GM18867 (cell line): ENCODE data around the gene PUM1.

ENCODE experiments used
- ATAC-seq: cut with Tn5 transposase; IDR thresholded peaks from one replicate; pipeline ENCODE4 v1.9.1; 2021; ENCODE audit warnings: mild to moderate bottlenecking, moderate library complexity; ENCODE audit not compliant: unreplicated experiment

Gene PUM1

DNA sequence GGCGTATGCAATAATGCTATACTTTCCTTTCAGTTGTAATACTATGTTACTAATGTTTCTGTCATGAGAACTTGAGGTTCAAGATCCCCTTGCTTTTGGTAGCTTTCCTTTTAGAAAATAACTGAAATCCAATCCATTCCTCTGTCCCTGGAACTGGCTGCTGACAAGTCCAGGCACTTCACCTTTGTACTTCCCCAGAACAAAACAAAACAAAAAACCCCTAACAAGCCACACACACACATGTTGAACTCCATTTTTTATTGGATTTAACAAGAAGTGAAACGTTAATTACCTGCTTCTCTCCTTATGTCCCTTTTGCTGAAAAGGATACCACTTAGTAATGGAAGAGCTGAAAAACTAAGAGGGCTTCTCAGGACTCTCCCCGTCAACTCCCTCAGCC, 130.9 kb downstream of the PUM1 start:
- no peak for ATAC-seq

DNA sequence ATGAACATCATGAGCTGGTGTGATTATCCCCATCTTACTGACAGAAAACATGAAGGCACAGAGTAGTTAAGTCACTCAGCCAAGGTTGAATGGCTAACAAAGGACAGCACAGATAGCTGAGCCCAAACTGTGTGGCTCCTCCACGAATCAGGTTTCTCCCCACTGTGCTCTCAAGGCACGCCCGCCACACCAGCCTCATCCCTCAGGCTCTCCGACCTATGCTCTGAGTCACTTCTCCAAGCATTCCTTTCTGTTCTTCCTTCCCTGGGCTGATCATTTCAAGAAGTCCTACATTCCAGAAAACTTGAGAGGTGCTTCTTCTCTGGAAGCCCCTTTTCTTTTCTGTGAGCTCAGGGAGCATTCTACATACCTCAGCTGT, 131.7 kb downstream of the PUM1 start:
- no peak for ATAC-seq

DNA sequence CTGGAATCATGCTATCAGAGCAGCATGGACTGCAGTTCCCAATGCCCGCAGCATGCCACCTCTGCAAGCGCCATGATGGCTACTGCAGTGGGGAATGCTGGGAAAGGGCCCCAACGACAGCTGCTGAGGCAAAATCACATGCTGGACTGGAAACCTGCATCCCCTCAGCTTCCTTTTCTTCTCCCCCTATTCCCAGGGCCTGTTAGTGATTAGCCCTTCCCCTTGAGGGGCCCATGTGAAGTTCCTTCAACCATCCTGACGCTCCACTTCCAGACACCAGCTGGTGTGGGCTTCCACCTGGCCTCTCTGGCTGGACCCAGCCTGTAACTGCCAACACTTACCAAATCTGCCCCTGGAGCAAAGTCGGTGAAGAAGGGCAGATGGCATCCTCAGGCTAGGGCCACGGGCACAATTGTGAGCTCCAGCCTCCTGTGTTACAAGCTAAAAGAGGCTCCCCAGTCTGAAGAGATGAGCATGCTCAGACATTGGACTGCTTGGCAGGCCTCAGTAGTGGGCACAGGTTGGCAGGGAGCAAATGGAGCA, 134.8 kb downstream of the PUM1 start:
- no peak for ATAC-seq

- no peak for ATAC-seq
Measured at GRCh38 chr1:30929944-30930525, 135.5 kb downstream of the PUM1 start.

DNA sequence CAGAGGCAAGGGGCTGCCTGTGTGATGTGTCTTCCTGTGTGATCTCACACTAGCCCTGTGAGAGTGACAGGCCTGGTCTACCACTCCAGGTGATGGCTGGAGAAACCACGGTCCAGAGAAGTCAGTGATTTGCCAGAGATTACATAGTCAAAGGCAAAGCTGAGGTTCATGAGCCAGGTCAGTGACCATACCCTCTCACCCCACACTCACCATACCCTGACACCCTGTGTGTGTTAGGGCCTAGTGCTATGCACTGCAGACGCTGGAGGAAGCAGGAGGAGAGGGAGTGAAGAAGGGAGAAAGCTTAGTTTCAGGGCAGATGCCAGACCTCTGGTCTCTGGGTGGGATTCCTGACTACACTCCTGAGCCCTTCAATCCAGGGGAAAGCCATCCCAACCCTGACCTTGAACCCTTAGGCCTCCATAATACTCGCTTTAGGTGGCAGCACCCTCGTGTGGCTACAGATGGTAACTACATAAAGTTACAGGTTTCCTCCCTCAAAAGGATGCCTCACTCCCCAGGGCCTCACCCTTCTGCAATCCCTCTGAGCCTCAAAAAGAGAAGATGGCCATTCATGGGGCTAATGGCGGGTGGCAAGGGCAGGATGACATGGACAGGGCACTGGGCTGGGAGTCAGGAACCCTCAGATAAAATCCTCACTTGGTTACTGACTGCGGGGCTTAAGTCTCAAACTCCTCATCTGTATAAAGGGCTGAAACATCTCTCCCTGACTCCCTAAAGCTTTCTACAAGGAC, 136.2 kb downstream of the PUM1 start:
- no peak for ATAC-seq

DNA sequence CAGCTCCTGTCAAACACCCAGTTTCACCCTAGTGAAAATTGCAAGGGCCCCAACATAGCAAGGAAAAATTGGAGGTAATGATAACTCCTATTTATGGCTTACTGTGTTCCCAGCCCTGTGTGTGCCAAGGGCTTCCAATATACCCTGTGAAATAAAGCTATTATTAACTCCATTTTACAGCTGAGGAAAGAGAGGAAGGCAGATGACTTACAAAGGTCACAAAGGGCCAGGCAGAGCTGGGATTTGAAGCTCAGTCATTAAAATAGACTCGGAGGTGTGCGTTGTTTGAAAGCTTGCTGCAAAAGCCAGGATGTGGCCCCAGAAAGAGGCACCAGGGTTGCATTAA, 136.8 kb downstream of the PUM1 start:
- no peak for ATAC-seq

DNA sequence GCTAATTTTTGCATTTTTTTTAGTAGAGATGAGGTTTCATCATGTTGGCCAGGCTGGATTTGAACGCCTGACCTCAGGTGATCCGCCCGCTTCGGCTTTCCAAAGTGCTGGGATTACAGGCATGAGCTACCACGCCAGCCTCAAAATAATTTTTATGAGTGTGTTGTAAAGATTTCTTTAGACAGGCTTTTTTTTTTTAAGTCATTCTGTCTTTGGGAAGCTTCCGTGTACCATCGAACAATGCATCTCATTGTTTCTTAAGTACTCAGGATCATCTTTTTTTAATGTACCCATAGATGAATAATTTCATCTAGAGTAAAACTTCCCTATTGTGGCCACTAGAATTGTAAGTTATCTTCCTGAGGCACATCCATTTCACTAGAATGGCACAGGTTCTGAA, 137.3 kb downstream of the PUM1 start:
- ATAC-seq: no peak

GRCh38 chr1:30927448-30927847, 138.1 kb downstream of the PUM1 start:
- ATAC-seq: no peak

DNA sequence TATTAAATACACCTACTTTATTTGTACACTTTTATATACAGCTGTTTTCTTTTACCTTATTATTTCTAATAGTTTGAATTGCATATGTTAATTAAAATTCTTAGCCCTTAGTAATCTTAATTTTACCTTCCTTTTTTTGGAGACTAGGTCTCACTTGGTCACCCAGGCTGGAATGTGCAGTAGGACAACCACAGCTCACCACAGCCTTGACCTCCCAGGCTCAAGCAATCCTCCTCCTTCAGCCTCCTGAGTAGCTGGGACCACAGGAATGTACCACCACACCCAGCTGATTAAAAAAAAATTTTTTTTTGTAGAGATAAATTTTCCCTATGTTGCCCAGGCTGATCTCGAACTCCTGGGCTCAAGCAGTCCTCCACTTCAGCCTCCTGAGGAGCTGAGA, 141.9 kb downstream of the PUM1 start:
- no peak for ATAC-seq

- ATAC-seq: no peak
Measured at GRCh38 chr1:30920827-30921226, 144.7 kb downstream of the PUM1 start.

- no peak for ATAC-seq
Measured at GRCh38 chr1:30919025-30919881, 146.3 kb downstream of the PUM1 start.

GRCh38 chr1:30916296-30916695, 149.2 kb downstream of the PUM1 start:
- no peak for ATAC-seq

DNA sequence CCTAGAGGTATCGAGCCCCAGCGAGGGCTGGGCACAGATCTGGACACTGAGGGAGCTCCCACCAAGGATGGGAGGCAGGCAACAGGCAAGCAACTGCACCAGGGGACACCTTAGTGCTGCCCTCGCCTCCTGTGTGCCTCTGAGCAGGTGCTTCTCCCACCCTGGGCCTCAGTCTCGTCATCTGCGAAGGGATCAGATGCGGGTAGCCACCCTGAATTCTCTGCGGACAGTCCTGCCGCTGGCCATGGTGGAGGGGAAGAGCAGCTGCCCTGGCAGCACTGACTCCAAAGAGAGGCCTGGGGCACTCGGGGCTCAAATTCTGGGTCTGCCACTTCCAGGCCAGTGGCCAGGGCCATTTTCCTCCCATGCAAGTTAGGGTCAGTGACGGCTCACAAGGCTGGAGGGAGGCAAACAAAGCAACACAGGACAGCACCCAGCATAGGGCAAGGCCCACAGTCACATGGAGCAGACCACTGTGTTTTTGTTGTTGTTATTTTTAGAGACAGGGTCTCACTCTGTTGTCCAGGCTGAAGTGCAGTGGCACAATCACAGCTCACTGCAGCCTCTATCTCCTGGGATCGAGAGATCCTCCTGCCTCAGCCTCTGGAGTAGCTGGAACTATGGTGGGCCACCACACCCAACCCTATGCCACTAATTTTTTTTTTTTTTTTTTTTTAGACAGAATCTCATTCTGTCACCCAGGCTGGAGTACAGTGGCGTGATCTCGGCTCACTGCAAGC, 149.9 kb downstream of the PUM1 start:
- ATAC-seq: no peak

GRCh38 chr1:30914931-30915330, 150.6 kb downstream of the PUM1 start:
- ATAC-seq: no peak

DNA sequence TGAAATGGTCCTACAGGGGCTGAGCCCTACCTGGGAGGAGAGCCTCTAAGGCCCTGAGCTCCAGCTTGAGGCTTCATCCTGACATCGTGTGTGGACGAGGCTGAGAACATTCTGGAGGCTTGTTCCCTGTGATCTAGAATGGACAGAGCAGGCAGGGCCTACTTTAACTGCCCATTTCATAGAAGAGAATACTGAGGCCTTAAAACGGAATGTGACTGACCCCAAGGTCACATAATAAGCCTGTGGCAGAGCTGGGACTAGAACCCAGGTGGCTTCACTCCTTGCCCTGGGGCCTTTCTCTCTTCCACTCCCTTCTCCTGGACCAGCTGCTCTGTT, 151.0 kb downstream of the PUM1 start:
- ATAC-seq: no peak

GRCh38 chr1:30912913-30913652, 152.4 kb downstream of the PUM1 start:
- ATAC-seq: no peak

GRCh38 chr1:30912224-30912623, 153.3 kb downstream of the PUM1 start:
- no peak for ATAC-seq

- no peak for ATAC-seq
Measured at GRCh38 chr1:30911059-30911954, 154.2 kb downstream of the PUM1 start.

DNA sequence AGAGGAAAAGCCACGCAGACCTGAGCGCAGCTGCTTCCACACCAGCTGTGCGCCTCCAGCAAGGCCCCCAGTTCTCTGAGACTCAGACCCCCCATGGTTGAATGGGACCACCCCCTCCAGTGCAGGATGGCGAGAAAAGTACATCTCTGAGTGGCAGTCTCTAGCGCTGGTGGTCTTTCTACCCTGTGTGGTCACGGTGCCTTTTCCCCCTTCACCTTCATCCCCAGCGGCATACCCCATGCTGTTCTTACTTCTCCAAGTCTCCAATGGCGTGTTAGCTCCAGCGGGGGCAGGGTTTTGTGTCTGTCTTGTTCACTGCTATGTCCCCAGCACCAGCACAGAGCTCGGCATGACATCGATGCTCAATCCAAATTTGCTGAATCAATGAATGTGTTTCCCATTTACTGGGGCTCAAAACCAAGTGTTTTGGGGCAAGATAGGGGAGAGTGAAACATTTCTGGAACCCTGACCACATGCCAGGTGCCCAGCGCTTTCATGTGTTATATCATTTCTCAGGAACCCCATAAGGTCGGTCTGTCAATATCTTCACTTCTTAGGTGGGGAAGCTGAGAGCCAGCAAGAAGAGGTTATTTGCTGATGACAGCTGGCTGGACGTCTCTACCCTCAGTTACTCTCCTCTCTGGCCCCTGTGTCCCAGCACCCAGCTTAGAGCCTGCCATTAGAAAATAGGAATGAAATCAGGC, 156.0 kb downstream of the PUM1 start:
- ATAC-seq: no peak
